LoVo (cell line): ENCODE results near the gene SNTB2.

Experiments used
- DNase-seq: peaks from one replicate; pipeline ENCODE4 v3.0.0-alpha.2; 2016; ENCODE audit warnings: low spot score

The SNTB2 gene

DNA sequence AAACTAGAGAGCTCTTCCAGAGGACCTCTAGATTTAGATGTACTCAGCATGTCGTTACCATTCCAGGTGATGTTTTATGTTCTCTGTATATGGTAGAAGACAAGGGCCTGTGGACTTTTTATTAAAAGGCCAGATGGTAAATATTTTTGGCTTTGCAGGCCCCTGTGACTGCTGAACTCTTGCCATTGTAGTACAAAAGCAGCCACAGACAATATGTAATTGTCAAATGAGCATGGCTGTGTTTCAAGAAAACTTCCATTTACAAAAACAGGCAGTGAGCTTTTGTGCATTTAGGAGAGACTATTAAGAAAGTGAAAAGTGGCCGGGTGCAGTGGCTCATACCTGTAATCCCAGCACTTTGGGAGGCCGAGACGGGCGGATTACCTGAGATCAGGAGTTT is 157.2 kb downstream of the SNTB2 start:
- no peak for DNase-seq

DNA sequence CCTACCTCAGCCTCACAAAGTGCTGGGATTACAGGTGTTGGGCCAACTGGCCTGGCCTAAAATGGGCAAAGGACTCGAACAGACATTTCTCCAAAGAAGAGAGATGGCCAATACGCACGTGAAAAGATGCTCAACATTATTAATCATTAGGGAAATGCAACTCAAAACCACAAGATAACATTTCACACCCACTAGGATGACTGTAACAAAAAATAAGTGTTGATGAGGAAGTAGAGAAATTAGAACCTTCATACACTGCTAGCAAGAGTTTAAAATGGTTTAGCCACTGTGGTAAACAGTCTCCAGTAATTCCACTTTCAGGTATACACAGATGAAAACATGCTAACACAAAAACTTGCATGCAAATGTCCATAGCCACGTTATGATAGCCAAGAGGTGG is 159.0 kb downstream of the SNTB2 start:
- no peak for DNase-seq

DNA sequence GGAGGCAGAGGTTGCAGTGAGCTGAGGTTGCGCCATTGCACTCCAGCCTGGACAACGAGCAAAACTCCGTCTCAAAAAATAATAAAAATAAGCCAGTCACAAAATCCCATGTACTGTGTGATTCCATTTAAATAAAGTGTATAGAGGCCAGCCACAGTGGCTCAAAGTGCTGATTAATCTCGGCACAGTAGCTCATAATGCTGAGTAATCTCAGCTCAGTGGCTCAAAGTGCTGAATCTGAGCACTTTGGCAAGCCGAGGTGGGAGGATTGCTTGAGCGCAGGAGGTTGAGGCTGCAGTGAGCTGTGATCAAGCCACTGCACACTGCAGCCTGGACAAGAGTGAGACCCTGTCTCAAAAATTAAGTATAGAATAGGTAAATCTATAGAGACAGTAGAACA is 159.7 kb downstream of the SNTB2 start:
- no peak for DNase-seq

DNA sequence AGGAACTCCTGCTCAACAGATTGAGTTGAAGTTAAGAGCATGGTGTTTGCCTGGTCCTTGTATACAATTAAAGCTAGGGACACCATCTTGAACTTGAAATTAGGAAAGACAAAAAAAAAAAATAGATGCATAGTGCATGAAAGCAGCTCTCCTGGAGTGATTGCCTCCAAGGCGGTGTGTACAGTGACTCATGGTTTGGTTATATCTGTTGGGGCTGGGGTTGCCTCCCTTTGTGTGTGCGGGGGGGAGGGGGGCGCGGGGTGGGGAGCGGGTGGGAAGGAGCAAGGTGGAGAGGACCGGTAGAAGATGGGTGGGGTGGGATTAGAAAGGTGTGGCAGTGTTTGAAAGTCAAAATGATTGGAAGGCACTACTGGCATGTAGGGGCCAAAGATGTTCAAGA is 161.3 kb downstream of the SNTB2 start:
- DNase-seq = no peak

DNA sequence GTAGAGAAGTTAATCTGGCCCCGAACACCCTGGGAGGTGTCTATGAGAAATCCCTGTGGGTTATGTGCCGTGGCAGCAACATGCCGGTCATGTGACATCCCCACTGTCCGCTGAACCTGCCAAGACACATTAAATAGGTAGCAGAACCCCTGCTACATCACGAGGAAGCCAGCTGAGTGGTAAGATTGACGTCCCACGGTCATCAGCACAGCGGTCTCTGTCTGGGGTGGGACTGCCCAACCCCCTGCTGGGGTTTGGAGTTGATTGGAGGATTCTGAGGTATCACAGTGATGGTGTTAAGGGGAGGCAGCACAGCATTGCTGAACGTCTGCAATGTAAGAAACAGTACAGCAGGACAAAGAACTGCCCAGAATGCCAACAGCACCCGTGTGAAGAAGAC is 162.6 kb downstream of the SNTB2 start:
- no peak for DNase-seq

DNA sequence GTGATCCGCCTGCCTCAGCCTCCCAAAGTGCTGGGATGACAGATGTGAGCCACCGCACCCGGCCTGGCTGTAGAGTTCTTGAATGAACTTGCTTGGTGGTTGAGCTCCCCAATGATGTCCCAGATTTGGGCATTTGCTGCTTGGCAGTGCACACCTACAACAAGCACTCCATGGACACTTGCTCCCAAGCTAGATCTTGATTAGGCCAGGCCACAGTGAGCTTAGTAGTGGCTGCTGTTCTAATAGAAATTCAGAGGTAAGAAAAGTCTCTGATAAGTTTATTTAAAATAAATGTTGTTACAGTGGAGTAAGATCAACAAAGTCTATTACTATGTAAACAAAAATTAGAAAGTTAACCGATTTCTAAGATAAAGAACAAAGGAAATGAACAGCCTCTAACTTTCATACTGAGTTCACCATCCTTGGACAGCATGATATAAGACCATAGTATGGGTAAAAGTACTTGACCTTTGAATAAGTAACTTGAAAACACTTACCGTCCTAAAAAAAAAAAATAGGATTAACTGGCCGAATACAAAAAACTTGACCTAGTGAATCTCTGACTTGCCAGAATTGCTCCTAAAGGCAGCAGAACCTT is 163.7 kb downstream of the SNTB2 start:
- DNase-seq = no peak

DNA sequence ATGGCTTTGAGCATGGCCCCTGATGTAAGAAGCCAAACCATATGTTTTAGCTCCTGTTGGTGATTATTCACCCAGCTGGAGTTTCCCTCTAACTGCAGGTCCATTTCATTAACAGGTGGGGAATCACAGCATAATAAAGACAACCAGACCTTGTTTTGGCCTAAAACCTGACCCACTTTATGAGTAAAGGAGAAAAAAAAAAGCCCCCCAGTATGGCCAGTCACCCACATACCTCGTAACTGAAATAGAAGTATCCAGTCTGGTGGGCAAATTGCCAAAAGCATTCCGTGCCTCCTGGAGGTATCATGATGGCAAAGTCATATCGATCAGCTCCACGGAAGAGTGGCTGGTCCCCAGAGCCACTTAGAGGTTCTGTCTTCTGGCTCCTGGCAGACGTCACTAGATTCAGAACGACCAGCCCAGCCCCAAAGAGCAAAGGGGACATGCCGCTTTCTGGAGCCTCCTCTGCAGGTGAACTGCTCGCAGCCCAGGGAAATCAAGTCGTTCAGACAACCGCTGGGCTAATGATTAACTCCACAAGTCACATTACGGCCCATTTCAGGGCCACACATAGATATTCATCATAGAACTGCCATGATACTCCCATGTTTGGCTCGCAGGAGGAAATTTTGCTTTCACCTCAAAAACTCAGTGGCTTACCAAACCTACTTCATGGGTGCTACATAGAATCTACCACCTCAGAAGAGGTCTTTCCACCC is 164.5 kb downstream of the SNTB2 start, which contains the start of gene TMED6:
TMED6 (minus strand) TSS at position 478 of the 719 bp plus-strand sequence; CDS start at position 445, 33 bp downstream.
- DNase-seq = no peak
